GM18951 (cell line): ENCODE results near the gene WDR91.
A peak's percentile ranks its signal among the peaks of the same experiment; 100 is the strongest.

Source experiments
- POLR2A ChIP-seq: IDR thresholded peaks from 4 replicates; pipeline ENCODE4 v1.6.1; 2011; ENCODE audit warnings: mild to moderate bottlenecking; ENCODE audit not compliant: insufficient read length, insufficient read depth; ENCODE audit errors: extremely low read depth
- in situ Hi-C: fragments of 300-500 bp; cut with MboI; formaldehyde crosslinking; loops from one replicate; pipeline ENCODE4 v1.12.0; 2022; ENCODE audit warnings: low sequenced_read_pairs, mixed read lengths, inconsistent platforms; ENCODE audit not compliant: unreplicated experiment

The WDR91 gene

DNA sequence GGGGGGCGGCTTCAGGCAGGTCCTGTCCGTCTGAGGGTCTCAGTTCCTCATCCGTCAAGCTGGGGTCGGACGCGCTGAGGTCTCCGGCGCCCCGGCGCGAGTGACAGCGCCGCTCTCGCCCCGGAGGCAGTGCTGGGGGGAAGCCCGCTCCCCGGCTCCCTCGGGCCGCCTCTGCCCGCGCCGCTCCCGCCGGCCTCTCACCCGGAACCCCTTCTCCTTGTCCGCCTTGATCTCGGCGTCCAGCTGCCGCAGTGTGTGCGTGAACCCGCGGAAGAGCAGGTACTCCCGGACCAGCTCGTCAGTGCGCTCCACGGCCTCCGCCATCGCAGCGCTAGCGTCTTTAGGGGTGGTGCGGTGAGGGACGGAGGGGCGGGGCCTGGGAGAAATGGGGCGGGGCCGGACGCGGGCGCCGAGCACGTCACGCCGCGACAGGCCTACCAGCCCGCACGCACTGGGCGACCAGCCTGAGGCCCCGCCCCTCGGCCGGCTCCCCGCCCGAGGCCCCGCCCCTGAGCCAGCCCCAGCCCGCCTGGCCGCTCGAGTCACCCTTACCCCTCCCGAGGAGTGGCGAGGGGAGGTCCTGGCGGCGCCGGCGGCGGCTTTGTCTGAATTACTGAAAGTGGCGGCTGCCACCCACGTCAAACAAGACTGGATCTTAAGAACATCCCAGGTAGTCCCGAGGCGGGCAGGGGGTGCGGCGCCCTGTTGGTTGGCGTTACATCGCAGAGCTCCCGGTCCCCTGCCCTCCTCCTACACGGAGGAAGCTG lies at the start of gene WDR91:
WDR91 (minus strand) TSS at position 348 of the 767 bp plus-strand sequence; CDS start at position 324, 24 bp downstream.
- peak; percentile 92 for TF ChIP-seq POLR2A

DNA sequence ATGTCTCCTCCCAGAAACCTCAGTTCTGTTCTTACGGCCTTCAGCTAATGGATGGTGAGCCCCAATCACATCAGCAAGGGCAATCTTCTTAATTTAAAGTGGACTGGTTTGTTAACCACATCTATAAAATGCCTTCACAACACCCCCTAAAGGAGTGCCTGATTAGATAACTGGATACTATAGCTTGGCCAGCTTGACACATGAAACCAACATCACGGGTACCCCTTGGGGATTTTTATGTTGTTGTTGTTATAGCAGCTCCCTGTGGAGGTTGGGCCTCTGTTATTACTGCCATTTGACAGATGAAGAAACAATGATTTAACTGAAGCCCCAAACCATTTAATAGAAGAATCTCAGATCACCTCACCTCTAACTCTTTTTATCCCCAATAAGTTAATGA lies 49.1 kb upstream of the WDR91 start:
- no peak for TF ChIP-seq POLR2A
- in situ Hi-C loops = no loop called here

More for the DNA sequence above, at the start of gene WDR91:
- in situ Hi-C loops = no loop called here

DNA sequence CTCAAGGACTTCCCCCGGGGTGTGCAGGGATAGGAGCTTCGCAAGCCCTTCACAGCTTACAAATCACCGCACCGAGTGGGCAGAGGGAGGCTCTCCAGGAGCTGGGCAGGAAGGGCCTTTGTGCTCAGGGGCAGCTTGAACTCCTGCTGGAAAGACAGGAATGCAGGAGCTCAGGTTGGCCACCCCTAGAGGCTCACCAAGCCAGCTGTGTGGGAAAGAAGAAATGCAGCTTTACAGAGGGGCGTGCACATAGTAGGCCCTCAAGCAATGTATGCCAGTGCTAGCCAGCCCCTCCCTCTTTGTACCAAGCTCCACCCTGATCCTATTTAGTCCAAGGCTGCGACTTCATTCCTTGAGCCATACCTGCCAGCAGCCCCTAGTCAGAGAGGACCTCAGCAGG lies 48.4 kb upstream of the WDR91 start:
- no peak for TF ChIP-seq POLR2A
- in situ Hi-C loops = no loop called here

DNA sequence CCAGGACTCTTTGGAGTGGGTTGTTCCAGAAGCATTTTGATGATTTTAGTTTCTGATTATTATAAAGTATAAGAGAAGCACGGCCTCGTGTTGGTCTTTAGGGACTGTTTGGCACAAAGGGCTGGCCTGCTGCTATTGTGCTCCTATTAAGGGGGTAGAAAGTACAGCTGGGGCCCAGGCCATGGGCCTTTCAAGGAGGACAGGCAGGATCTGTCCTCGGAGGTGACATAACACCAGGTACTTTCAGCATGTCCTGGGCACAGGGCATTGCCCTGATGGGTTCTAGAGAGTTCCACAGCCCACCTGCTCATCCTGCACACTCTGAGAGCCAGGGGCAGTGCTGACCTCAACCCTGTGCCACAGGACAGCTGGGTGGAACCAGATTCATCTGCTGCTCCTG lies 47.3 kb upstream of the WDR91 start:
- no peak for TF ChIP-seq POLR2A

DNA sequence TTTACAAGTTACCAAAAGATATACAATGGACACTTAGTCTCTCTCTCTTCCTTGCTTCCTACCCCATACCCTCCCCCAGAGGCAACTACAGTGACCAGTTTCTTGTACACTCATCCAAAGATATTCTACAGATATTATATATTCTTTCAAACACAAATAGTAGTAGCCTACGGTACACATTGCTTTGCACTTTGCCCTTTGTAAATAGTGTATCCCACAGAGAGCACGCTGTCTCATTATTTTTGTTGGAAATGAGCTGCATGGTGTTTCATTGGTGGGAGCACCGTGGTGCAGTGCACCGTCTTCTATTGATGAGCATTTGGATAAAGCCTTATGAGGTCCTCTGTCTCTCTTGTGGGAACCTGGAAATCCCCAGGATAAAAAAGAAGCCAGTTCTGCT lies 46.5 kb upstream of the WDR91 start:
- TF ChIP-seq POLR2A = no peak
- in situ Hi-C loops = no loop called here

More for the DNA sequence above, 47.3 kb upstream of the WDR91 start:
- in situ Hi-C loops = no loop called here

DNA sequence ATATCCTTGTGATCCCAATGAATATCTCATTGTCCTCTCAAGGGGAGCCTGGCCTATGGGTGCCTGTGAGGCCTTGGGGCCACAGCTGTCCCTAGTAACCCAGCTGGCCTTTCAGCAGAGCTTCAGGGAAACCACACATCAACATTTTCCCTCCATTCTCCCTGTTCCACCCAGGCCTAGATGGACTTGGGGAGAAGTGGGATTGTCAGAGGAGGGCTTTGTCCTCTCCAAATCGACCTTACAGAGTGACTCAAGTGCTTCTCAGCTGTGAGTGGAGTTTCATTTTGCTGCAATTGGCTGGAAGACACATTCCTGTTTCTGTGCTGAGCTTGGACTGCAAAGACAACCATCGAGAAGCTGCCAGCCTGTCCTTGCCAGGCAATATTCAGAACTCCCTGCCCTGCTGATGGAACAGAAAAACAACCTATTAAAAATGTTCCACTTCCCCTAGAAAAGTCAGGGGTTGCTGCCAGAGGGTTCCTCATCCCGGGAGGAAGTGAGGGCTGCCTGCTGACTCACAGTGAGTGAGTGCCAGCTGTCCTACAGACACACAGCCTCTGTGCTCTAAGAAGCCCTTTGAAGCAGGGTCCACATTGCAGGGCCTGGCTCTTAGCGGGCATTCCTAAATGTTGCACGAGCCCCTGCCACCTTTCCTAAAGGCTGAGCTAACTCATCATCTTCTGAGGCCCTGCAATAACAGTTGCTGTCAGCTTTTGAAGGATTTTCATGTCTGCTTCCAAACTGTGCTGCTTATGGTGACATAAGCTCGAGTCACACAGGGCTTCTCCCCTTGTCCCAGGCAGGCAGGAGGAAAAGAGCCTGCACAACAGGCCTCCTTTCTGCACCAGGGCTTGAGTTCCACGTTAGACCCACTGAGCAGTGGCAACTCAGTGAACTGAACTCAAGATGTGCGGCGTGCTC lies 42.8 kb upstream of the WDR91 start:
- no peak for TF ChIP-seq POLR2A
- in situ Hi-C loops = no loop called here

DNA sequence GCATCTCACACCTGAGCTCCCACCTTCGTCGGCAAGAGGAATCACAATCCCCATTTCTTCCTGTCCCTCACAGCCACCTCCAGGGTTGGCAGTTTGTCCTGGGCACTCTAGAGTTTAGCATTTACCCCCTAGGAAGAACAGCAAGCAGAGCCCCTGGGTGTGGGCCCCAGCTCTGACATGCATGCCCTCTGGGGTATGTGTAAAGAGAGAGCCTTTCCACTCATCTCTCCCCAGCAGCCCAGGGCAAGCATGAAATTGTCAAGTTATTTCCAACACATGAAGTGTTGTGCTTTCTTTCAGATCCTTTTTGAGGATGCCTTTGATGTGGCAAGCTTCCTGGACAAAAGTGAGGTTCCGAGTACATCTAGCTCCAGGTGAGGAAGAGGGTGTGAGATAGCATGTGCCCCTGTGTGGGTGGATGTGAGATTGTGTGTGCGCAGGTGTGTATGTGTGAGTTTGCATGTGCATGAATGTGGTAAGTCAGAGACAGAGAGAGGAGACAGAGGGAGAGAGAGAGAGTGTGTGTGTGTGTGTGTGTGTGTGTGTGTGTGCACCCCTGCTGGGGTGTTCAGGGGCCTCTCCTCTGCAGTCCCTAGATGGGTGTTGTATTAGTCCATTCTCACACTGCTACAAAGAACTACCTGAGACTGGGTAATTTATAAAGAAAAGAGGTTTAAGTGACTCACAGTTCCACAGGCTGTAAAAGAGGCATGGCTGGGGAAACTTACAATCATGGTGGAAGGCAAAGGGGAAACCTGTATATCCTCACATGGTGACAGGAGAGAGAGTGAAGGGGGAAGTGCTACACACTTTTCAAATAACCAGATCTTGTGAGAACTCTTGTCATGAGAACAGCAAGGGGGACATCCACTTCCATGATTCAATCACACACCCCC lies 40.4 kb upstream of the WDR91 start:
- in situ Hi-C loops = no loop called here
- no peak for TF ChIP-seq POLR2A

DNA sequence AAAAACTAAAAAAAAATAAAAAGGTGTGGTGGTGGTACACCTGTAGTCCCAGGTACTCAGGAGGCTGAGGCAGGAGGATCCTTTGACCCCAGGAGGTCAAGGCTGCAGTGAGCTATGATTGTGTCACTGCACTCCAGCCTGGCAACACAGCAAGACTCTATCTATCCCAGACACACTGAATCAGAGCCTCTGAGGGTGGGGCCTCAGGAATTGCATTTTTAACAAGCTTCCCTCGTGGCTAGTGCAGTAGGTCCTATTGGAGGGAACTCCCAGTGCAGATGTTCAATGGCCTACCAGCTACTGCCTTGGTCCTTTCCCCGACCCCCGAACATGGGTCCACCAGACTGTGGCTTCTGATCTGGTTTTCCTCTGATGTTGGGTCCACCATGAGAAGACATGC lies 37.2 kb upstream of the WDR91 start:
- in situ Hi-C loops = no loop called here
- no peak for TF ChIP-seq POLR2A

DNA sequence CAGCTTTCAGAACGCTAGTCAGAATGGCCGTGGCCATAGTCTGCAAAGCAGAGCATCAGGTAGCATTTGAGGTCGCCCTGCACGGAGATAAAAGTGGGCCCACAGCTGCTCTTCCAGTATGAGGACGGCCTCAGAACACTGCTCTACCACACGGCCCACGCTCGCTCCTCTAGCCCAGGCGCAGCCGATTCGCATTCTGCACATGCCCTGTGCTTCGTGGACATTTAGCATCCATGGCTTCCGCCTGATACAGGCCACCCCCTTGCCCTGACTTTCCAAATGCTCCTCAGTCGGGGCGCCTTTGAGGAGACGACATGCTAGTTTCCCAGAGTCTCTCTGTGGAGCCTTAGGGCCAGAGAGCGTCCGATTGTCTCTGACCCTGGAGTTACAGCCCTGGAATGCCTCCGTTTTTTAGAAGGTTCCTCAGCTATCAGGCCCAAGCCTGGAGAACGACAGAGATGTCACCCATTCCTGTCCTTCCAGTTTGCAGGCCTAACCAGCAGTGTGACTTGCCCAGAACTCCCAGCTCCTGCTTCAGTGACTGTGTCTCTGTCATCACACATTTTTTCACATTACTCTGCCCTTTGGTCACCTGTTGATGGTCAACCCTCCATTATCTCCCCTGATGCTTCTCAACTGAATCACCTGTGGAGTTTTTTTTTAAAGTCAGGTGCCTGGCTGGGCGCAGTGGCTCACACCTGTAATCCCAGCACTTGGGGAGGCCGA lies 36.6 kb upstream of the WDR91 start:
- in situ Hi-C loops = no loop called here
- no peak for TF ChIP-seq POLR2A

DNA sequence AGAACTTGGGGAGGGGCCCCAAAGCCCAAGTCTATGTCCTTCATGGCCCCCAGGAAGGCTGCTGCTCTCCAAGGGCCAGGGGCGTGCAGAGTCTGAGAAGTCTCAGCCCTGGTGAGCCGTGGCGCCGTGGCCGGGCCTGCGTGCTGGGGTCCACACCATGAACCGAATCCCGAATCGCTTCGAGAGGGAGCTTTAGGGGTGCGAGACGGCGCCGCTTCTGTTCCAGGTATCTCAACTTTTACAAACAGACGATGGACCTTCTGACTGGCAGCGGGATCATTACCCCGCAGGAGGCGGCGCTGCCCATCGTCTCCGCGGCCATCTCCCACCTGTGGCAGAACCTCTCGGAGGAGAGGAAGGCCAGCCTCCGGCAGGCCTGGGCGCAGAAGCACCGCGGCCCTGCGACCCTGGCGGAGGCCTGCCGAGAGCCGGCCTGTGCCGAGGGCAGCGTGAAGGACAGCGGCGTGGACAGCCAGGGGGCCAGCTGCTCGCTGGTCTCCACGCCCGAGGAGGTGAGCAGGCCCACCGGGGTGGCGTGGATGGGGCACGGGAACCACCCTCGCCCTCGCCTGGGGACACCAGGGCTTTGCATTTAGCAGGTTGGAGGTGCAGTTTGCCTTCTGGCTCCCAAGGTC lies 35.0 kb upstream of the WDR91 start:
- in situ Hi-C loops = no loop called here
- no peak for TF ChIP-seq POLR2A

DNA sequence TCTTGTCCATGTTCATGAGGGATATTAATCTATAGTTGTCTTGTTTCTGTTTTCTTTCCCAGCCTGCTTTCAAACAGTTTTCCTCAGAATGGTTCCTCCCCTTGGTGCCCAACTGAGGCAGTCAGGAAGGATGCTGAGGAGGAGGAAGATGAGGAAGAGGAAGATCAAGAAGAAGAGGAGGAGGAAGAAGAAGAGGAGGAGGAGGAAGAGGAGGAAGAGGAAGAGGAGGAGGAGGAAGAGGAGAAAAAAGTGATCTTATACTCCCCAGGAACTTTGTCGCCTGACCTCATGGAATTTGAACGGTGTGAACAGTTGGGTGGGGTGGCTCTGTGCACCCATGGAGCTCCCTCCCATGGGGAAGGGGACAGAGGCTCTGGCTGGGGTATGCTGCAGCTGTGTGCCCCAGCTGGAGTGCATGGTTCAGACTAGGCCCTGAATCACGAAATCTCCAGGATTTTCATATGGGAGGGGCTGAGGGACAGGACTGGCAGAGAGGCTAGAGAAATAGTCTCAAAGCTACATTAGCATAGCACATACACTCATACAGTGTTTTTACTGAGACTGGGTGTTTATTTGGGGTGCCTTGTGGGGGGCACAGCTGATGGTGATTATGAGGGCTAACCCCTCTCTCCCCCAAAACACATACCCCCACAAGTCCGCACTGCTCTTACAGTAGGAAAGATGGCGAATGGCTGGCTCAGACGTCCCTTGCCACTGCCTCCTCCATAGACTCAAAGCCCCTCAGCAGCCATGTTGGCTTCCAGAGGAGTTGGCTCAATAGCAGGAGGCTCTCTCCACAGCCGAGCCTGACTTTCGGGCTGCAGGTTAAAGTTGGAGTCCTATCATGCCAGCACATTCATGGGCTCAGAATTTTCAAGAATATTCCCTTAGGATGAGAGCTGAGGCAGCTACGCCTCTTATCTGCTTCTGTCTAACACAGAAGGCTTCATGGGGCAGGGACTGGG lies 34.2 kb upstream of the WDR91 start:
- no peak for TF ChIP-seq POLR2A
- in situ Hi-C loops = no loop called here

DNA sequence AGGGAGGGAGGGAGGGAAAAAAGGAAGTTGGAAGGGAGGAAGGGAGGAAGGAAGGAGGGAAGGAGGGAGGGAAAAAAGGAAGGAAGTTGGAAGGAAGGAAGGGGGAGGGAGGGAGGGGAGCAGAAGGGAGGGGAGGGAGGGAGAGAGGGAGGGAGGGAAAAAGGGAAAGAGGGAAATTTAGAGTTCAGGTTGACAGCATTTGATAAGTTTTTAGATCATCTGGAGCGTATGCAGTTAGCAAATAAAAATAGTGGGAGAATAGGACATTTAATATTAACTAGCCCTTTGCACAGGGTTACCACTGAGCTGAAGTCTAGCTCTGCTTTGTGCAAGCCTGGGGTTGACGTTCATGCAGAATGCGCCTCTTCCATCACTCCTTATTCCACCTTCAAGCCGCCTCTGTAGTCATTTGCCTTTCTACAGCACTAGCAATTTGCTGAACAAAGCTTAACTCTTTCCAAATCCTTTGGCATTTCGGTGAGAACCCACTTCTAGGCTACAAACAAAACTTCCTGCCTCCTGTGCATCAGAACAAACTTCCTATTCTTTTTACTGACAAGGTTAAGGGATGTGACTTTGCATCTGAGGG lies 30.9 kb upstream of the WDR91 start:
- no peak for TF ChIP-seq POLR2A
- in situ Hi-C loops = no loop called here
